Stimulated activated CD4-positive, alpha-beta T cell treated with anti-CD3 and anti-CD28 coated beads, TNF-alpha, amount 100 ng/mL, for 1 hour (primary cell): ENCODE data around the gene BPGM.
"Not testable (repeated sequence)": the region's sequence is repeated elsewhere in the genome, so short reads cannot be mapped to it uniquely, and the experiment has no call there.

Experiments
- DNase-seq, 3 donors: peaks; one replicate each; pipeline ENCODE4 v3.0.0-alpha.2; 2020; ENCODE audit warnings: low read depth in 3 of 3, low spot score in 1 of 3

The BPGM gene

GRCh38 chr7:134662166-134662870 is 15.7 kb downstream of the BPGM start:
- DNase-seq = no peak

- DNase-seq = no peak
Measured at GRCh38 chr7:134662871-134663205, 16.2 kb downstream of the BPGM start.

GRCh38 chr7:134665045-134665444 is 18.4 kb downstream of the BPGM start:
- DNase-seq = not testable (repeated sequence)

GRCh38 chr7:134667899-134668298 is 21.2 kb downstream of the BPGM start:
- no peak for DNase-seq

GRCh38 chr7:134669388-134669787 is 22.7 kb downstream of the BPGM start:
- DNase-seq = no peak

GRCh38 chr7:134669845-134670373 is 23.3 kb downstream of the BPGM start:
- DNase-seq = peak; percentile 46 to 79 (median 73)

- DNase-seq = no peak
Measured at GRCh38 chr7:134671609-134672008, 25.0 kb downstream of the BPGM start.

GRCh38 chr7:134674424-134674823 is 27.8 kb downstream of the BPGM start:
- DNase-seq = no peak

GRCh38 chr7:134676743-134677142 is 30.1 kb downstream of the BPGM start:
- no peak for DNase-seq

- no peak for DNase-seq
Measured at GRCh38 chr7:134678115-134678514, 31.5 kb downstream of the BPGM start.

- no peak for DNase-seq
Measured at GRCh38 chr7:134679006-134679405, 32.4 kb downstream of the BPGM start.

- no peak for DNase-seq
Measured at GRCh38 chr7:134684165-134684564, 37.5 kb downstream of the BPGM start.

GRCh38 chr7:134685250-134685649 is 38.6 kb downstream of the BPGM start:
- DNase-seq = no peak

GRCh38 chr7:134686786-134687185 is 40.1 kb downstream of the BPGM start:
- DNase-seq = no peak

GRCh38 chr7:134689550-134689949 is 42.9 kb downstream of the BPGM start:
- not testable (repeated sequence) for DNase-seq

GRCh38 chr7:134690016-134690415 is 43.4 kb downstream of the BPGM start:
- DNase-seq = no peak

GRCh38 chr7:134690614-134691504 is 44.2 kb downstream of the BPGM start:
- no peak for DNase-seq

- DNase-seq = no peak
Measured at GRCh38 chr7:134691546-134692343, 45.1 kb downstream of the BPGM start.

GRCh38 chr7:134692344-134692705 is 45.7 kb downstream of the BPGM start:
- DNase-seq = no peak

GRCh38 chr7:134693256-134693655 is 46.6 kb downstream of the BPGM start:
- DNase-seq = no peak

- DNase-seq = no peak
Measured at GRCh38 chr7:134694299-134694698, 47.6 kb downstream of the BPGM start.
